ENCODE results near the gene SPTBN4.

SPTBN4 gene

GRCh38 chr19:40420766-40421765 lies 45.7 kb upstream of the SPTBN4 start (continued):
- TF ChIP-seq ZNF473 (tag by site-specific recombination; IDR thresholded peaks at IDR 0.05) (no peak), ZNF449 (tag by site-specific recombination; IDR thresholded peaks at IDR 0.05) (no peak; the same call in 1 of the 2 replicates), ZNF18 (tag by site-specific recombination; IDR thresholded peaks at IDR 0.05) (no peak), KLF10 (tag by site-specific recombination; IDR thresholded peaks at IDR 0.05) (peak; percentile 73), ZNF560 (tag by site-specific recombination; IDR thresholded peaks at IDR 0.05; ENCODE audit: borderline replicate concordance) (no peak), ZNF112 (tag by site-specific recombination; IDR thresholded peaks at IDR 0.05) (no peak), ZNF133 (tag by site-specific recombination; IDR thresholded peaks at IDR 0.05) (no peak; the same call in 1 of the 2 replicates), ZEB2 (tag by site-specific recombination; IDR thresholded peaks at IDR 0.05) (peak; percentile 90), ZNF148 (tag by site-specific recombination; IDR thresholded peaks at IDR 0.05; ENCODE audit: borderline replicate concordance) (no peak), ZNF24 (tag by site-specific recombination; IDR thresholded peaks at IDR 0.05) (peak; percentile 77), ZNF777 (tag by site-specific recombination; IDR thresholded peaks at IDR 0.05; ENCODE audit: borderline replicate concordance) (peak; percentile 93), ZBTB10 (tag by site-specific recombination; IDR thresholded peaks at IDR 0.05) (peak; percentile 100), ZNF239 (tag by site-specific recombination; IDR thresholded peaks at IDR 0.05) (0 out of 2 replicates have a peak, but pooled peaks have one; percentile 56), KLF9 (tag by site-specific recombination; IDR thresholded peaks at IDR 0.05; ENCODE audit: low read depth) (peak; percentile 97), ZNF580 (tag by site-specific recombination; IDR thresholded peaks at IDR 0.05) (no peak; the same call in 1 of the 2 replicates), MZF1 (tag by site-specific recombination; IDR thresholded peaks at IDR 0.05; ENCODE audit: borderline replicate concordance) (peak; percentile 46; the same call in 1 of the 2 replicates), SP3 (tag by site-specific recombination; IDR thresholded peaks at IDR 0.05) (peak; percentile 98), ZNF140 (tag by site-specific recombination; IDR thresholded peaks at IDR 0.05) (no peak), ZFP37 (tag by site-specific recombination; IDR thresholded peaks at IDR 0.05) (peak; percentile 99), ZNF501 (tag by site-specific recombination; IDR thresholded peaks at IDR 0.05) (peak; percentile 96), ZNF785 (tag by site-specific recombination; IDR thresholded peaks at IDR 0.05) (no peak; the same call in 1 of the 2 replicates), ZNF391 (tag by site-specific recombination; IDR thresholded peaks at IDR 0.05; ENCODE audit: borderline replicate concordance, low read depth) (peak; percentile 74; the same call in 1 of the 2 replicates), PRDM2 (tag by site-specific recombination; IDR thresholded peaks at IDR 0.05; ENCODE audit: borderline replicate concordance) (no peak)

Data from HEK293 (cell line).